Measurements from ENCODE around the gene POLR2J.

The POLR2J gene

DNA sequence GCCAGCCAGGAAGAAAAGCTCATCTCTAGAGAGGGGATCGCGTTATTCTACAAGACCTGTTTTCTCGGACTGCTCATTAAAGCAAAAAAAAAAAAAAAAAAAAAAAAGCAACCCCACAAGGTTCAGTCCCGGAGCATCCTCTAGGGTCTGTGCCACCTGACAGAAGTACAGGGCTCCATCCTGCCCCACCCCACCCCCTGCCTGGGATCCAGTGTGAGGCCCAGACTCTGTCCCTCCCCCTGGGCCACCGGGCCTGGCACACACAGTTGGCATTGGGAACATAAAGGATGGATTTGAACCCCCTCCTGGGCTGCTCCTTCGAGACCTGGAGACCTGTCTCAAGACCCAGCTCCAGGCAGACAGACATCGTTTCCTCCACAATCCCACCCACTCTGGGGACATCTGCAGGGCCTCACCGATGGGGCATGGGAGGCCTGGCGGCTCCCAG, 44.7 kb downstream of the POLR2J start:
- DNase-seq: no peak

DNA sequence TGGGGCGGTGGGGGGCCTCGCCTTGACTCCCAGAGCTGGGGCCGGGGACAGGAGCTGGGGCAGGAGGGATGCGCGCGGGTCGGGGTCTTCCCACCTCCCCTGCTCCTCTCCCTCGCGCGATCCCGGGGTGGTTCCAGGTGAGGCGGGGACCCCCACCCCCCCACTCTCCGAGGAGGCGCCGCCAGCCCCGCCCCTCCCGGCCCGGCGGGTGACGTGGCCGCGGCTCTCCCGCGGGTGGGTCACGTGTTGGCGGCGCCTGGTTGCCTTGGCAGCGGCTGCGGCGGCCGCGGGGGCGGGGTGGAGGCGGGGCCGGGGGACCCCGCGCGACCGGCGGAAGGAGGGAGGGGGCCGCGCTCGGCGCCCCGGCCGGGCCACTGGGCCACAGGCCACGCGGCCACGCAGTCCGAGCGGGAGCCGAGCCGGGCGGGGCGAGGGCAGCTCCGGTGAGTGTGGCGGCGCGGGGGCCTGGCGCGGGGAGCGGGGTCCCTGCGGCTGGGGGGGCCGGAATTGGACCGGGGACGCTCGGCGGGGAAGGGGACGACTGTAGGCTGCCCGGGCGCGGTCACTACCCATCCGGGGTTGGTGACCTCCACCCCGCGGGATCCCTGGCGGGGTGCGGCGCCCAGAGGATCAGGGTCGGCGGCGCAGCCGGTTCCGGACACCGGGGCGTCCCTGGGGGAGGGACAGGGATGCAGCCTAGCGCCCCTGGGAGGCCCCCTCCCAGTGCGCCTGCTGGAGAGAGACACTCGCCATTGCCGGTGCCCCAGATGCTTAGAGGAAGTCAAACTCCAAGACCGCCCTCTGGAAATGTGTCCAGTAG, 45.3 kb downstream of the POLR2J start, which contains the start of gene ORAI2:
Gene ORAI2 (plus strand): TSS at position 357 of the 820 bp plus-strand sequence. CDS start 5,382 bp downstream, outside the sequence.
- DNase-seq: peak; percentile 64

DNA sequence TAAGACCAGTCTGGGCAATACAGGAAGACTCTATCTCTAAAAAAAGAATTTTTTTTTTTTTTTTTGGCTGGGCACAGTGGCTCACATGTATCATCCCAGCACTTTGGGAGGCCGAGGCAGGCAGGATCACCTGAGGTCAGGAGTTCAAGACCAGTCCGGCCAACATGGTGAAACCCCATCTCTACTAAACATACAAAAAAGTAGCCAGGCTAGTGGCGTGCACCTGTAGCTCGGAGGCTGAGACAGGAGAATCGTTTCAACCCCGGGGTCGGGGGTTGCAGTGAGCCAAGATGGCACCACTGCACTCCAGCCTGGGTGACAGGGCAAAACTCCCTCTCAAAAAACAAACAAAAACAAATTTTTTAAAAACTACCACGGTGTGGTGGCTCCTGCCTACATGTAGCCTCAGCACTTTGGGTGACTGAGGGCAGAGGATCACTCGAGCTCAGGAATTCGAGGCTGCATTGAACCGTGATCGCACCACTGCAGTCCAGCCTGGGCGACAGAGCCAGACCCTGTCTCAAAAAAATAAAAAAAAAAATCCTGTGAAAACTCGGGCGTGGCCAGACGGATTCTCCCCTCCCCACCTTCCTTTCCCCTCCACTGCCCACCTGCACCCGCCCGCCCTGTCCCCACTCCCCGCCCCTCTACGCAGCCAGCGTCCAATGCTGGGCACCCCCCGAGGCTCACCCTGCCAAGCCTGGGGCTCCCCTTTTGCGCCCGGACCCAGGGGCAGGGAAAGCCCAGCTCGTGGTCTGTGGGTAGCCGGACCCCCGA, 46.1 kb downstream of the POLR2J start:
- no peak for DNase-seq

DNA sequence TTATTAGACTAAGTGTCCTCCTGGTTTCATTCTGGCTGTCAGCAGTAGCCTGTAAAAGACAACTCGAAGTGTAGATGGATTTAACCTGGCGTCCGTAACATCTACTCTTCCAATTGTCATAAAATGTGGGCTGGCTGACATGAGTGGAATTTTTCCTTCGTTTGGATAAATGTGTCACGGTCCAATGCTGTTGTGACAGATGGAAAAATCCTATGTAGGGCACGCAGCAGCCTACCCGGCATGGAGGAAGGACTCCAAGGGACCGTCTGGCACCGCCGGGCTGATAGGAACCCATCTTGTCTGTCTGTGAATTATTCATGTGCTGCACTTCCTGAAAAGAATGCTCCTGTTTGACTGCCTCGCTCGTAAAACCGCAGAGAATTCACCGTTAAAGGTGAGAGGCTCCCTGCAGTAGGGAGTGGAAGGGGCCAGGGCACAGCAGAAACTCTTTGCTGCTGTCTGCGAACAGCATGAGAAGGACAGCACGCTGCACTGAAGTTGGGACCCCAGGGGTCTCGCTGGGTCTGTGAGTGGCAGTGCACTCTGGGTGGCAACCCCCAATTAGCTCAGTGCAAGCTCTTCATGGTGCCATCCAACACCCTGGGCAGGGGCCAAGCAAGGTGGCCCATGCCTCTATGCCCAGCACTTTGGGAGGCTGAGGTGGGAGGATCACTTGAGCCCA, 47.0 kb downstream of the POLR2J start:
- DNase-seq: no peak

DNA sequence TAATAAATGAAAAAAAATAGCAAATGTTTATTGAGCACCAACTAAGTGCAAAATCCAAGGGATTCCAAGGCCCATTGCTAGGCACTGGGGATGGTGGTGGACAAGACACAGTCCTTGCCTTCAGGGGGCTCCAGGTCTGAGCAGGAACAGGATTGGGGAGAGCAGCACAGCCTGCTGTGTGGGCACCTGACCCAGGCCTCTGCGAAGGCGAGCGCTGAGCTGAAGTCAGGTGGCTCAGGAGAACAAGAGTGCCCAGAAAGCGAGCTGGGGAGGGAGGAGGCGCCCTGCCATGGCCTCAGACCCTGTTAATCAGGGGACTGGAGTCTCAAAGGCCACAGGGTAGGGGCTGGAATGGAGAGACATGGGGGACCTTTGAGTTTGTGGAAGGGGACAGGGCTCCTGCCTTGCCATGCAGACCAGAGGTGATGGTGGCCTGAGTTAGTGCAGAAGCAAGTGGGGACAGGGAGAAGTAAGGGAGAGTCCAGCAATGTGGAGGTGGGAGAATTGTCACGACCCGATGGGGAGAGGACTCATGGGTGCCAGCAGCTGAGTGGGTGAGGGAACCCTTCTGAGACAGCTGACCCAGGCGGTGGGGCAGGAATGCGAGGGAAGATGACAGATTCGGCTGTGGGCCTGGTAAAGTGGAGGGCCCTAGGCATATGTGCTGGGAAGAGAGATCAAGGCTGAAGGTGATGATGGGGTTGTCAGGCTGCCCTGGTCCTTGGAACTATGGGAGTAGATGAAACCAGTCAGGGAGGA, 49.4 kb downstream of the POLR2J start:
- no peak for DNase-seq

DNA sequence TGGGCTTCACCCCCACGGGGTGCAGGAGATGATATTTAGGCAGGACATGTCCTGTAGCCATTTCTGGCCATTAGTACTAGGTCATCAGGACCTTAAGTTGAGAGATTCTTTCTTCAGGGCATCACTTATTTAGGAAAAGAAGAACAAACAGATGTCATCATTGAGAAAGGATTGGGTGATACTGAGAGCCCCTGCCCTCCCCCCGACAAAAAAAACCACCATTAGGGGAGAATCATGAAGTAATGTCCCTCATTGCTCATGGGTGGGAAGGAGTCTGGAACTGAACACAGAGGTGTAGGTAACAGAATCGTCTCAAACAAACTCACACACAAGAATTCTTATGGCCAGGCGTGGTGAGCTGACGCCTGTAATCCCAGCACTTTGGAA, 51.7 kb downstream of the POLR2J start:
- no peak for DNase-seq

DNA sequence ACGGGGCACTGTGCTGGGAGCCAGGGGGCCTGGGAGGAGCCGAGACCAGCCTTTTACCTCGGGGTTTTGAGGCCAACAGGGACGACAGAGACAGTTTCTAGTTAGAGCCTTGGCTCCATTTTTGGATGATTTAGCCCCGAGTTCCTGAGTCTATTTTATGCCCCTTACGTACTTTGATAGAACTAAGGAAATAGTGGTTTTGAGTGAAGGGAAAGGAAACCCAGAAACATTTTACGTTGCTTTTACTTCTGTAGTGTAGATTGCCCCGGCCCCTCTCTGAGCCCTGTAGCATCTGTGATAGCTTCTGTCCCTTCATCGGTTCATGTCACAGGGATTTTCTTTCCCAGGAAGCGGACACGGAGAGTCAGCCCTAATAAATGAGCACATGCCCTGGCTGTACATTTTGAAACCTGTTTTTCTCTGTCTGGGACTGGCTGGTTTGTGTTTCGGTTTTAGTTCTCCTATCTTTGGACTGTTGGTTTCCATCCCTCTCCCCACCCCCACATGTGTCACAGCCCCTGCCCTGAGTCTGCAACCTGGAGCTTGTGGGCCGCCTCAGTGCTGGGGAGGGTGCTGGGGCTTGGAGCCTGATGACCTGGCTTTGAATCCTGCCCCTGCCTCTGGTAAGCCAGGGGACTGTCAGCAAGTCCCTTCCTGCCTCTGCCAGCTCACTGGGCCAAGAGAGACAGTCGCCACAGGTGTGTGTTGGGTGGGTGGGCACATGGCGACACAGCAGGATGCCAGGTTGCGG, 52.3 kb downstream of the POLR2J start:
- DNase-seq: no peak

DNA sequence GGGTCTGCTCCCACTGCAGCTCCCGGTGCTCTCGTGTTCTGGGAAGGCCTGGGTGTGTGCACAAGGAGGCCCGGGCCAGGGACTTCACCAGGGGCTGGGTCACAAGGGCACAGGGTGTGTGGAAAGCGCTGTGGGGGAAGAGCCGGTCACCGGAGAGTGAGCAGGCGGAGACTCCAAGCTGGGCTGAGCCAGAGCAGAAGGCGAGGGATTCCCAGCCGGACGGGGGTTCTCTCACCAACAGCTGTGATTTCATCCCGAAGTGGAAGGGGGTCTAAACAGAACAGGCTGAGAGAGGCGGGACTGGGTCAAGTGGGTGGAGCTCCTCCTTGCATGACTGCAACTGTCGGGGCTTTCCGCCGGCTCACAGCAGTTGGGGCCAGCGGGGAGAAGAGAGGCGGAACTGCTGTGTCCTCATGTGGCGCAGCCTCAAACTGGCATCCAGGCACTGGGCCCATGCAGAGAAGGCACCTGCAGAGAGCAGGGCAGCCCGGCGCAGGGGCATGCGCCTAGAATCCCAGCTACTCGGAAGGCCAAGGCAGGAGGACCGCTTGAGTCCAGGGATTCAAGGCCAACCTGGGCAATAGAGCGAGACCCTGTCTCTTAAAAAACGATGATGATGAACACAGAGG, 53.0 kb downstream of the POLR2J start:
- DNase-seq: no peak

DNA sequence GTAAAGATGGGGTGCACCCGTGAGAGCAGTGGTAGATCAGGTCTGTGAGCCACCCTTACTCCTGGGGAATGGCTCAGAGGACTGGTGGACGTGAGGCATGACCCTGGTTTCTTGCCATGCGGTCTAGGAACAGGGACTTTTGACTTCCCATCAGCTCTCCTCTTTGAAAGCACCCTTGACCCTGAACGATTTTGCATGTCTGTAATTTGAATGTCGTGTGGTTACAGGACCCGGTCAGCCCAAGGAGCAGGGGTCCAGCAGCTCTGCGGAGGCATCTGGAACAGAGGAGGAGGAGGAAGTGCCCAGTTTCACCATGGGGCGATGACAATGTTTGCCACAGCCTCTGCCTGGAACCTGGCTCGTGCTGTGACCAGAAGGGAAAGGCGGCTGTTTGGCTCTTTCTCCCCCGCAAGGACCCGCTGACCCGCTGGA, 53.9 kb downstream of the POLR2J start:
- no peak for DNase-seq

DNA sequence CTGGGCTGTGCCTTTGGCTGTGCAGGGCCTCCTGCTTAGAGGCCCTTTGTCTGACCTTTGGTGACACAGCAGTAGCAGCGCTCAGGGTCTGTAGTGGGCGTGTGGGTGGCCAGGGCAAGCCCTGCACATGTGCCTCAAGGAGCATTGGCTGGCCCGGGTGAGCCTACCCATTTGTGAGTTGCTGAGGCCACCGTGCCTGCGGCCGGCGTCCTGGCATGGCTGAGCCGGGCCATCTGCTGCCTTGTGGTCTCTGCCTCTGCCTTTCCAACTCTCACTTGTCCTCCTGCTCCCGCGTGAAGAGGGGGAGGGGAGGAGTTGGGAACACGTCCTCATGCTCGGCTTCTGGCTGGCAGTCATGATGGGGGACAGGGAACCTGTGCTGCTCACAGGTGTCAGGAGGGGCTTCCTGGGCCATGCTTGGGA, 54.6 kb downstream of the POLR2J start:
- no peak for DNase-seq

Measured in NCI-H774 (cell line).